Measurements from ENCODE around the gene ULBP1. TPM values are rescaled to one million over a fixed set of nuclear protein-coding genes. Genes with fewer than 3 reads are reported as not detected.
A peak's percentile ranks its signal among the peaks of the same experiment; 100 is the strongest.
"Not testable (repeated sequence)": the region's sequence is repeated elsewhere in the genome, so short reads cannot be mapped to it uniquely, and the experiment has no call there.

Gene ULBP1
- total and polyA plus RNA-seq, 12 donors: 0.07 to 0.46 (median 0.23) TPM

GRCh38 chr6:149990661-149991471, 27.1 kb downstream of the ULBP1 start:
- intact Hi-C loops (cut with DNase I): loop anchor here in 1 of 10 donors (10.0 kb wide), 1 partner anchor 146 kb away; no protein-coding TSS in a partner anchor
- ATAC-seq (peak in 3 of 8 donors; percentile 11 to 19 (median 15)), DNase-seq (no peak)
- peaks cover 21 to 100% (median 100%) of the 10 kb centered on the region in 7 donors for H3K27me3 ChIP-seq
- H3K27ac ChIP-seq: no peak overlapping the region
- H3K9me3 ChIP-seq: peaks cover 0 to 18% (median 9%) of the 10 kb centered on the region in 11 donors
- H3K4me3 ChIP-seq: peak overlapping the region in 9 of 10 donors; percentile 10 to 45 (median 29)
- WGBS, 2 donors: 1% methylated on average over 49 of the region's 49 CpGs
- no peaks in the 10 kb centered on the region for H3K36me3 ChIP-seq
- H3K4me1 ChIP-seq: peaks cover 8 to 23% (median 16%) of the 10 kb centered on the region in 9 donors
- TF ChIP-seq CTCF (IDR thresholded peaks at IDR 0.05): no peak

DNA sequence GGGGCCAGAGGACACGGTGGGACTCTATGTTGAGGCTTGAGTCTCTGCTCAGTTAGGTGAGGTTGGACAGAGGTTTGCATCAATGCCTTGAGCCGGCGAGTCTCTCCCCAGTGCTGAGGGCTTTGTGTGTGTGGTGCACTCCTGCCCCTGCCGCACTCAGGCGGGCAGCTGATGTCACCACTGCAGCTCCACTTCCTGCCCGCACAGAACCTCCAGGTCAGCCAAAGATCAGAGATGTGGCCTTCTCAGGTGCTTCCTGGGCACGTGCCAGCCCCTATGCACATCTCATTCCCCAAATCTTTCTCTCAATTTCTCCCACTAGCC, 27.7 kb downstream of the ULBP1 start:
- DNase-seq, H3K36me3 ChIP-seq, ATAC-seq, H3K27ac ChIP-seq: not testable (repeated sequence)
- peaks cover 0 to 18% (median 9%) of the 10 kb centered on the region in 11 donors for H3K9me3 ChIP-seq
- peak overlapping the region in 1 of 10 donors; percentile 45 for H3K4me3 ChIP-seq
- peaks cover 21 to 100% (median 100%) of the 10 kb centered on the region in 7 donors for H3K27me3 ChIP-seq
- H3K4me1 ChIP-seq: peaks cover 8 to 23% (median 16%) of the 10 kb centered on the region in 9 donors
- intact Hi-C loops (cut with DNase I): loop anchor here in 1 of 10 donors (10.0 kb wide), 1 partner anchor 147 kb away; no protein-coding TSS in a partner anchor
- 3% methylated on average over 7 of the region's 7 CpGs for WGBS, 2 donors

DNA sequence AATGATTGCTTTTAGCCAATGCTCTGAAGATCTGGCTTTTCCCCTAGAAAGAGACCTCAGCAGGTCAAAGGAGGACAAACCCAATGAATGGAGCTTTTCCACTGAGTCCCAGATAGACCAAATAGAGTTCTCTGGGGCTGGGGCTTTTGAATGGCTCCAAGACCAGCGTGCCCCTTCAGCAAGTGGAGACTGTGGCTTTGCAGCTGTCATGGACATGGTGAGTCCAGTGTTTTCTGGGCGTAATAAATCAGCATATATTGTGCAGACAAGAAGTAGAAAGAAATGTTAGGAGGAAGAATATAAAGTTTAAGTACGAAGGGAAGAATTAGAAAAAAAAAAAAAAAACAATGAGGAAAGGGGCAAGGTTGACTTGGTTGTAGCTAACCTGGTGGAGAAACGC, 28.1 kb downstream of the ULBP1 start:
- Histone ChIP-seq H3K9me3 (peaks cover 0 to 18% (median 9%) of the 10 kb centered on the region in 11 donors), H3K4me3 (no peak overlapping the region), H3K4me1 (peaks cover 8 to 23% (median 16%) of the 10 kb centered on the region in 9 donors), H3K27me3 (peaks cover 21 to 100% (median 100%) of the 10 kb centered on the region in 7 donors), H3K27ac (no peak overlapping the region), H3K36me3 (no peaks in the 10 kb centered on the region)
- TF ChIP-seq CTCF (IDR thresholded peaks at IDR 0.05): no peak
- WGBS, 2 donors: 39% methylated on average over 4 of the region's 4 CpGs
- ATAC-seq: no peak
- intact Hi-C loops (cut with DNase I): loop anchor here in 1 of 10 donors (10.0 kb wide), 1 partner anchor 147 kb away; no protein-coding TSS in a partner anchor
- DNase-seq: no peak

- no peak for ATAC-seq
- Histone ChIP-seq H3K4me3 (no peak overlapping the region), H3K36me3 (no peaks in the 10 kb centered on the region), H3K27me3 (peaks cover 8 to 90% (median 81%) of the 10 kb centered on the region in 7 donors), H3K27ac (no peak overlapping the region), H3K4me1 (peaks cover 4 to 13% (median 11%) of the 10 kb centered on the region in 9 donors), H3K9me3 (no peaks in the 10 kb centered on the region)
- no peak for TF ChIP-seq CTCF (IDR thresholded peaks at IDR 0.05)
- intact Hi-C loops (cut with DNase I): loop anchor here in 1 of 10 donors (10.0 kb wide), 1 partner anchor 150 kb away; no protein-coding TSS in a partner anchor
- 70 to 72% methylated on average over 6 of the region's 6 CpGs for WGBS, 2 donors
- no peak for DNase-seq
Observed at GRCh38 chr6:149995235-149995750, 31.6 kb downstream of the ULBP1 start.

Data from heart right ventricle (tissue), 16 donors.